GM18505 (cell line): ENCODE results near the gene PLD2.
A peak's percentile ranks its signal among the peaks of the same experiment; 100 is the strongest.

Source experiments
- ATAC-seq: cut with Tn5 transposase; IDR thresholded peaks from one replicate; pipeline ENCODE4 v1.9.1; 2021; ENCODE audit not compliant: unreplicated experiment
- POLR2A ChIP-seq: IDR thresholded peaks from 4 replicates; pipeline ENCODE4 v1.6.1; 2011; ENCODE audit warnings: borderline replicate concordance; ENCODE audit not compliant: insufficient read depth, insufficient read length; ENCODE audit errors: extremely low read depth

PLD2 gene, protein sequence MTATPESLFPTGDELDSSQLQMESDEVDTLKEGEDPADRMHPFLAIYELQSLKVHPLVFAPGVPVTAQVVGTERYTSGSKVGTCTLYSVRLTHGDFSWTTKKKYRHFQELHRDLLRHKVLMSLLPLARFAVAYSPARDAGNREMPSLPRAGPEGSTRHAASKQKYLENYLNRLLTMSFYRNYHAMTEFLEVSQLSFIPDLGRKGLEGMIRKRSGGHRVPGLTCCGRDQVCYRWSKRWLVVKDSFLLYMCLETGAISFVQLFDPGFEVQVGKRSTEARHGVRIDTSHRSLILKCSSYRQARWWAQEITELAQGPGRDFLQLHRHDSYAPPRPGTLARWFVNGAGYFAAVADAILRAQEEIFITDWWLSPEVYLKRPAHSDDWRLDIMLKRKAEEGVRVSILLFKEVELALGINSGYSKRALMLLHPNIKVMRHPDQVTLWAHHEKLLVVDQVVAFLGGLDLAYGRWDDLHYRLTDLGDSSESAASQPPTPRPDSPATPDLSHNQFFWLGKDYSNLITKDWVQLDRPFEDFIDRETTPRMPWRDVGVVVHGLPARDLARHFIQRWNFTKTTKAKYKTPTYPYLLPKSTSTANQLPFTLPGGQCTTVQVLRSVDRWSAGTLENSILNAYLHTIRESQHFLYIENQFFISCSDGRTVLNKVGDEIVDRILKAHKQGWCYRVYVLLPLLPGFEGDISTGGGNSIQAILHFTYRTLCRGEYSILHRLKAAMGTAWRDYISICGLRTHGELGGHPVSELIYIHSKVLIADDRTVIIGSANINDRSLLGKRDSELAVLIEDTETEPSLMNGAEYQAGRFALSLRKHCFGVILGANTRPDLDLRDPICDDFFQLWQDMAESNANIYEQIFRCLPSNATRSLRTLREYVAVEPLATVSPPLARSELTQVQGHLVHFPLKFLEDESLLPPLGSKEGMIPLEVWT

GRCh38 chr17:4806777-4807604 lies at the start of gene PLD2:
Gene PLD2 (plus strand): TSS chr17:4807152. CDS start chr17:4807773, 621 bp downstream.
- peak; percentile 86 for ATAC-seq
- TF ChIP-seq POLR2A, result peak; percentile 66

GRCh38 chr17:4759776-4760236 lies 47.1 kb upstream of the PLD2 start:
- TF ChIP-seq POLR2A, result no peak
- no peak for ATAC-seq

- no peak for ATAC-seq
- no peak for TF ChIP-seq POLR2A
Observed at GRCh38 chr17:4764595-4764994, 42.4 kb upstream of the PLD2 start.

DNA sequence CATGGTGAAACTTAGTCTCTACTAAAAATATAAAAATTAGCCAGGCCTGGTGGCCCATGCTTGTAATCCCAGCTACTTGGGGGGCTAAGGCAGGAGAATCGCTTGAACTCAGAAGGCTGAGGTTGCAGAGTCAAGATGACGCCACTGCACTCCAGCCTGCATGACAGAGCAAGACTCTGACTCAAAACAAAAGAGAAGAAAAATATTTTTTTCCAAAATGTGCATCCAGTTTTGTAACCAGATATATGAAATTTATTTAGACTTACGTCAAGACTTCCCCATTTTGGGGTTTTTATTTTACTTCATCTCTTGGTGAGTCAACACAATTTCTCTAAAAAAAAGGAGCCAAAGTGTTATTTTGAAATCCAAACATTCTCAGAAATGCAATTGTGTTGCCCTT lies 40.8 kb upstream of the PLD2 start:
- ATAC-seq, result no peak
- TF ChIP-seq POLR2A, result no peak

DNA sequence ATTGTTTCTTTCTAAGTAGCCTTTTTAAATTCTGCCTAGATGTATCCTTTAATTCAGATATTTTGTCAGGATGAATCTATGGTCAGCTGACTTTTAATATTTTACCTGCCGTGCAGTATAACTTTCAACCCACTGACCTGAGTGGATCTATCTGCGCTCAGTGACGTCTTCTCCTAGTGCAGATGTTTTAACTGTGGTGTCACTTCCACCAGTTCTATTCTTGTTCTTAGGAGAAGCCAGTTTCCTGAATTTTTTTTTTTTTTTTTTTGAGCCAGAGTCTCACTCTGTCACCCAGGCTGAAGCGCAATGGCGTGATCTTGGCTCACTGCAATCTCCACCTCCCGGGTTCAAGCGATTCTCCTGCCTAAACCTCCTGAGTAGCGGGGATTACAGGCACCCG lies 40.2 kb upstream of the PLD2 start:
- ATAC-seq, result no peak

GRCh38 chr17:4768298-4768697 lies 38.7 kb upstream of the PLD2 start:
- TF ChIP-seq POLR2A, result no peak
- ATAC-seq, result no peak

More for the DNA sequence above, 40.2 kb upstream of the PLD2 start:
- TF ChIP-seq POLR2A, result no peak

DNA sequence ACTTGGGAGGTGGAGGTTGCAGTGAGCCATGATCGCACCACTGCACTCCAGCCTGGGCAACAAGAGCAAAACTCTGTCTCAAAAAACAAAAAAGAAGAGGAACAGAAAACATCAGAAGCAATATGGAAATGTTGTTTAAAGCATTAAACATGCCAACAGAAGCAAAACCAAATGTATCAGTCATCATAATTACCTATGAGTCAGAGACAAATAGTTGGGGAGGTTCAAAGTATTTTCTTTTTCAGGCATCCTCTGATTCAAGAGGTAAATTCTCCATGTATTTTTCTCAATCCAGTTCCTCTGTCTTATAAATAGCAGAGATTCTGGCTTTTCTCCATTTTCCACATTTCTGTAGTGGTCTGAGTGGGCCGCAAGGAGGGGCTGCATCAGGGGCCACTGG lies 37.3 kb upstream of the PLD2 start:
- TF ChIP-seq POLR2A, result no peak
- no peak for ATAC-seq

DNA sequence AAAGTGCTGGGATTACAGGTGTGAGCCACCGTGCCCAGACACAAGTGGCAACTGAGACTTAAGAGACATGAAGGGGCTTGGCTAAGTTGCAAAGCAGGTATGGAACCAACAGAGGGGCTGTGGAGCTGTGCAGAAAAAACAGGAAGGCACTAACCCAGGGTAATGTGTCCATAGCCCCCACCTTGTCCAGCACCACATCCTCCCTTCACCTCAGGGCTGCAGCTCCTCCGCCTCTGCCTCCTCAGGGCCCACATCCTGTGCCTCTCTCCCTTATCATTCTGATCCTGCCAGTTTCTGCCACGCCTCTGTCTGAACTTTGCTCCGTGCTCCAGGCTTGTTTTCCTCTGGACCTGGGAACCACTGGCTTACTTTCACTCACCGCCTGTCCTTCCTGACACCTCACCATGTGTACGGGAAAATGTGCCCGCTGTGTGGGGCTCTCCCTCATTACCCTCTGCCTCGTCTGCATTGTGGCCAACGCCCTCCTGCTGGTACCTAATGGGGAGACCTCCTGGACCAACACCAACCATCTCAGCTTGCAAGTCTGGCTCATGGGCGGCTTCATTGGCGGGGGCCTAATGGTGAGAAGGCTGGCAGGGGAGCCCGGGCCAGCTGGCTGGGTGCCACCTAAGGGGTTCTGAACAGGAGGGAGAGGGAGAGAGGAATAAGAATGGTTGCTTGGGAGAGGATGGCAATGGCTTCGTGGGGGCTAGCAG lies 35.3 kb upstream of the PLD2 start, which contains the start of gene TM4SF5:
Gene TM4SF5 (plus strand): TSS at position 368 of the 716 bp plus-strand sequence. CDS start 37 bp downstream, at position 405.
- no peak for TF ChIP-seq POLR2A
- no peak for ATAC-seq

DNA sequence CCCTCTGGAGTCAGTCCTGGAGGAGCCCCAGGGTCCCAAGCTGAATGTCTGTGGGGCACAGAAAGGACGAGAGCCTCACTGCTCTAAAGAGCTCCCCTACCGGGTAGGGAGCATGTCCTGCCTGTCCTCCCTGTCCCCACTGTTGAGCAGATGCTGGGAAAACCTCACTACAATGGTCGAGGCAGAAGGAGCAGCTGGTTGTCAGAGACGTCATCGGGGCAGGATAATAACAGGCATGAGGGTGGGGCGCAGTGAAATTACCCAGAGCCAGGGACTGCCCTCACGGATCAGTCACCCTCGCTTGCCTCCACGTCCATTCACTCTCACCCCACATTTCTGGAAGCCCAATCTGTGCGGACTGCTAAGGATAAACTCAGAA lies 34.7 kb upstream of the PLD2 start:
- ATAC-seq, result no peak
- no peak for TF ChIP-seq POLR2A

DNA sequence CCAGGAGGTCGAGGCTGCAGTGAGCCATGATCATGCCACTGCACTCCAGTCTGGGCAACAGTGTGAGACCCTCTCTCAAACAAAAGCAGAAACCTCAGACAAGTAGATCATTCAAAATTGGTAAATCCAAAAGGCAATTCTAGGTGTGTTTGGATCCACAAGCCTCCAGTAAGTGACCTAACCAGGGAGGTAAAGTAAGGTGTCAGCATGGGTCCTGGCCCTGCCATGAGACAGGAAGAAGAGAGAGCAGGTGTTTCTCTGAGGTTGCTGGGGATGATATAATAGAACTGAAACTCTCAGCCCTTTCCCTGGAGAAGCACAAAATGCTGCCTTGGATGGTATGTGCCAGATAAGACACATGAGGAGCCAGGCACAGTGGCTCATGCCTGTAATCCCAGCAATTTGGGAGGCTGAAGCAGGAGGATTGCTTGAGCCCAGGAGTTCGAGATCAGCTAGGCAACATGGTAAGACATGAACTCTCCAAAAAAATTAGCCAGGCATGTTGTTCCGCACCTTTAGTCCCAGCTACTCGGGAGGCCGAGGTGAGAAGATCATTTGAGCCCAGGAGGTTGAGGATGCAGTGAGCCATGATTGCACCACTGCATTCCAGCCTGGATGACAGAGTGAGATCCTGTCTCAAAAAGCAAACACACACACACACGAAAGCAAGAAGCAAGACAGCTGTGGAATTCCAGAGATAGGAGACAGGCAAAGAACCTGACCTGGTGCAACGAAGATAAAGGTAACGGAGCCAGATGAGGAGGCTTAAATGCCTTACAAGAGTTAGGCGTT lies 28.8 kb upstream of the PLD2 start:
- TF ChIP-seq POLR2A, result no peak
- ATAC-seq, result no peak

DNA sequence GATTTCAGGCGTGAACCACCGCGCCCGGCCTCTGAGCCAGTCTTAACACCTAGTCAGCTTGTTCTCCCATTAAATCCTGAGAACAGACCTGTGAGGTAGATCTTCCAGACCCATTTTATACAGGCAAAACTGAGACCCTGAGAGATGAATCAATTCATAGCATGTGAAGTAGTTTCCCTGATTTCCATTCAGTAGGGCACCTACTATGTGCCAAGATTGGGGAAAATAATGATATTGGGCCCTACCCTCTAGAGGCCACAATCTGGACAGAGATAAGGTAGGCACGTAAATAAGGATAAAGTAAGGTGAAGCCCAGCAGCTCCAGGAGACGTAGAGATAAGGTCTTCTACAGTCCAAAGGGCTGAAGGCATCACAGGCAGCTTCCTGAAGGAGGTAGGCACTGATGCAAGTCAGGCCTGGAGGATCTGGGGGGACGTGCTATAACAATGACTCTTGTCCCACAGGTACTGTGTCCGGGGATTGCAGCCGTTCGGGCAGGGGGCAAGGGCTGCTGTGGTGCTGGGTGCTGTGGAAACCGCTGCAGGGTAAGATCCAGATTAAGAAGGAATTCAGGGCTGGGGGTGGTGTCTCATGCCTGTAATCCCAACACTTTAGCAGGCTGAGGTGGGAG lies 26.5 kb upstream of the PLD2 start:
- no peak for TF ChIP-seq POLR2A

More for the DNA sequence above, 26.5 kb upstream of the PLD2 start:
- no peak for ATAC-seq
